ENCODE results near the gene ZNF804A.

Gene ZNF804A

DNA sequence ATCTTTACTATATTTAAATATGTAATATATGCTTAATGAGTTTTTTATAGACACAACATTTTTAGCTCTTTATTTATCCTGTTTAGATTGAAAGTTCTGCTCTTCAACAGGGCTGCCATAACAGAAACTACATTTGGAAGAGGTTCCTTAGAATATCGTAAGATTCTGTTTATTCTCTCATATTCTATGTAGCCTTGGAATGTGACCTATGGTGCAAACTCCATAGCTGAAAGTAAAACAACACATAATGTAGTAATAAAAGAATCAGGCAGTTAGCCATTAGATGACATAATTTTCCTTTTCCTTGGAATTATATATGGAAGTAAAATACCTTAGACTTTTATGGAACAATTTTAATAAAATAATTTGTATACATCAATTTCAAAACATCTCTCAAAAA, 91.3 kb downstream of the ZNF804A start:
- Histone ChIP-seq H3K4me1 (ENCODE audit: insufficient read depth, low read length) (no peaks in the 10 kb centered on the region), H2AFZ (ENCODE audit: low read depth, low read length) (no peak overlapping the region), H4K20me1 (ENCODE audit: insufficient read depth, low read length) (no peaks in the 10 kb centered on the region), H3K4me2 (ENCODE audit: insufficient read depth, low read length) (no peak overlapping the region), H3K27me3 (ENCODE audit: insufficient read depth, low read length, poor library complexity) (no peaks in the 10 kb centered on the region), H3K9ac (ENCODE audit: low read depth, low read length) (no peak overlapping the region), H3K36me3 (ENCODE audit: insufficient read depth, low read length) (no peaks in the 10 kb centered on the region), H3K79me2 (ENCODE audit: insufficient read depth, low read length) (no peaks in the 10 kb centered on the region), H3K4me3 (ENCODE audit: low read depth in 1 of 2, low read length in 2 of 2) (no peak overlapping the region), H3K9me3 (ENCODE audit: insufficient read depth, low read length, severe bottlenecking) (no peaks in the 10 kb centered on the region), H3K27ac (ENCODE audit: low read length) (no peak overlapping the region)
- ATAC-seq (ENCODE audit: insufficient read depth, low read depth) (no peak), DNase-seq (no peak)
- TF ChIP-seq, protein P1, sequence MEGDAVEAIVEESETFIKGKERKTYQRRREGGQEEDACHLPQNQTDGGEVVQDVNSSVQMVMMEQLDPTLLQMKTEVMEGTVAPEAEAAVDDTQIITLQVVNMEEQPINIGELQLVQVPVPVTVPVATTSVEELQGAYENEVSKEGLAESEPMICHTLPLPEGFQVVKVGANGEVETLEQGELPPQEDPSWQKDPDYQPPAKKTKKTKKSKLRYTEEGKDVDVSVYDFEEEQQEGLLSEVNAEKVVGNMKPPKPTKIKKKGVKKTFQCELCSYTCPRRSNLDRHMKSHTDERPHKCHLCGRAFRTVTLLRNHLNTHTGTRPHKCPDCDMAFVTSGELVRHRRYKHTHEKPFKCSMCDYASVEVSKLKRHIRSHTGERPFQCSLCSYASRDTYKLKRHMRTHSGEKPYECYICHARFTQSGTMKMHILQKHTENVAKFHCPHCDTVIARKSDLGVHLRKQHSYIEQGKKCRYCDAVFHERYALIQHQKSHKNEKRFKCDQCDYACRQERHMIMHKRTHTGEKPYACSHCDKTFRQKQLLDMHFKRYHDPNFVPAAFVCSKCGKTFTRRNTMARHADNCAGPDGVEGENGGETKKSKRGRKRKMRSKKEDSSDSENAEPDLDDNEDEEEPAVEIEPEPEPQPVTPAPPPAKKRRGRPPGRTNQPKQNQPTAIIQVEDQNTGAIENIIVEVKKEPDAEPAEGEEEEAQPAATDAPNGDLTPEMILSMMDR (IDR thresholded peaks at IDR 0.05; ENCODE audit: borderline replicate concordance, extremely low read depth, low read length, poor library complexity, severe bottlenecking), result no peak
- no peak for TF ChIP-seq EZH2 (IDR thresholded peaks at IDR 0.05; ENCODE audit: borderline replicate concordance, low read depth, low read length, severe bottlenecking)

DNA sequence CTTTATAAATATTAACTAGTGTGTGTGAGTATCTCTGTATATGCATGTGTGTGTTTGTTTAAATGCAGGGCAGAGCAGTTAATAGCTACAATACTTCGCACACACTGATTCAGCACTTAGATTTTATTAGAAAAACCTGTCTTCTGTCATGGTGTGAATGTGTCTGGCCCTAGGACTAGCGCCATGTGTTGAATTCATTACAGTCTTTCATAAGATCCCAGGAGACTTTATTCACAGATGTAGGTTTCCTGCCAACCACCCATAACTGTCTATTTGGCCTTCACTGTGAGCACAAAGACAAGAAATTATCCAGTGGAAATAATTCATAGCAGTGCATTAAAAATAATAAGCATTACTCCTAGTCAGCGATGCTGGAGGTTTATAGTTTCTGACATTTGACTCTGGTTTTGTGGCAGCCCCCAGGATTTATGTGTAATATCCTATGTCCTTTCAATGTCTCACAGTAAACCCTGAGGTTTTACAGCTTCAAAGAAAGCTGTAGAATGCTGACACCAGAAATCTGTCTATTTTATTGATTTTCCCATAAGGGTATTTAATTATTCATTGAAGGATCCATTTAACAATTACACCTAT, 93.9 kb downstream of the ZNF804A start:
- no peaks in the 10 kb centered on the region for H3K36me3 ChIP-seq (ENCODE audit: insufficient read depth, low read length)
- no peaks in the 10 kb centered on the region for H3K27me3 ChIP-seq (ENCODE audit: insufficient read depth, low read length, poor library complexity)
- no peak overlapping the region for H3K4me3 ChIP-seq (ENCODE audit: low read depth in 1 of 2, low read length in 2 of 2)
- no peak overlapping the region for H3K27ac ChIP-seq (ENCODE audit: low read length)
- H2AFZ ChIP-seq (ENCODE audit: low read depth, low read length), result no peak overlapping the region
- no peaks in the 10 kb centered on the region for H4K20me1 ChIP-seq (ENCODE audit: insufficient read depth, low read length)
- TF ChIP-seq, protein P1 (IDR thresholded peaks at IDR 0.05; ENCODE audit: borderline replicate concordance, extremely low read depth, low read length, poor library complexity, severe bottlenecking), result no peak
- no peak for TF ChIP-seq EZH2 (IDR thresholded peaks at IDR 0.05; ENCODE audit: borderline replicate concordance, low read depth, low read length, severe bottlenecking)
- H3K9me3 ChIP-seq (ENCODE audit: insufficient read depth, low read length, severe bottlenecking), result no peaks in the 10 kb centered on the region
- no peaks in the 10 kb centered on the region for H3K79me2 ChIP-seq (ENCODE audit: insufficient read depth, low read length)
- H3K4me1 ChIP-seq (ENCODE audit: insufficient read depth, low read length), result no peaks in the 10 kb centered on the region
- no peak overlapping the region for H3K4me2 ChIP-seq (ENCODE audit: insufficient read depth, low read length)
- DNase-seq (no peak), ATAC-seq (ENCODE audit: insufficient read depth, low read depth) (no peak)
- H3K9ac ChIP-seq (ENCODE audit: low read depth, low read length), result no peak overlapping the region

DNA sequence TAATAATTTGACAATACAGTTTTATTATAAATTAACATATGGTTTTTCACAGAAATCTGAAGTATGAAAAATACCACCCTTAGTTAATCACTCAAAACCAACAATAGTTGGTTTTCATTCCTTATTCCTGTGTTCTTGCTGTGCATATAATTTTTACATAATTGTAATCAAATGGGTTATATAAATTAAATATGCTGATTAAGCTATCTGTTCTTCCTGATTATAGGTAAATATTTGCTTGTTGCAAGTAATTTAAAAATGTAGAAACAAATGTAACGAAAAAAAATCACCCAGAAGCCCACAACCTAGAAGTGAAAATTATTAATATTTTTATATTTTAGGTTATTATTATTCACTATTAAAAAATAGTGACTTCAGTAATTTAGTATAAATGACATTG, 98.3 kb downstream of the ZNF804A start:
- Histone ChIP-seq H3K36me3 (ENCODE audit: insufficient read depth, low read length) (no peaks in the 10 kb centered on the region), H3K4me2 (ENCODE audit: insufficient read depth, low read length) (no peak overlapping the region)

More for the DNA sequence above, 98.3 kb downstream of the ZNF804A start:
- no peaks in the 10 kb centered on the region for H3K27me3 ChIP-seq (ENCODE audit: insufficient read depth, low read length, poor library complexity)
- no peak for TF ChIP-seq EZH2 (IDR thresholded peaks at IDR 0.05; ENCODE audit: borderline replicate concordance, low read depth, low read length, severe bottlenecking)
- TF ChIP-seq, protein P1 (IDR thresholded peaks at IDR 0.05; ENCODE audit: borderline replicate concordance, extremely low read depth, low read length, poor library complexity, severe bottlenecking), result no peak
- ATAC-seq (ENCODE audit: insufficient read depth, low read depth), result no peak
- no peak for DNase-seq
- H3K9ac ChIP-seq (ENCODE audit: low read depth, low read length), result no peak overlapping the region
- no peaks in the 10 kb centered on the region for H3K9me3 ChIP-seq (ENCODE audit: insufficient read depth, low read length, severe bottlenecking)
- H3K27ac ChIP-seq (ENCODE audit: low read length), result no peak overlapping the region
- no peaks in the 10 kb centered on the region for H3K79me2 ChIP-seq (ENCODE audit: insufficient read depth, low read length)
- H3K4me1 ChIP-seq (ENCODE audit: insufficient read depth, low read length), result no peaks in the 10 kb centered on the region
- no peak overlapping the region for H3K4me3 ChIP-seq (ENCODE audit: low read depth in 1 of 2, low read length in 2 of 2)
- no peaks in the 10 kb centered on the region for H4K20me1 ChIP-seq (ENCODE audit: insufficient read depth, low read length)
- no peak overlapping the region for H2AFZ ChIP-seq (ENCODE audit: low read depth, low read length)
